SK-N-SH treated with all-trans-retinoic acid at 6 μM for 48 hours (cell line): ENCODE results near the gene ERRFI1.

Experiments used
- ATAC-seq: fragments of 200-7000 bp; cut with Tn5 transposase; 3 replicates; pipeline ENCODE4 v1.9.1; 2020; ENCODE audit warnings: mild to moderate bottlenecking, moderate library complexity
- ARNTL ChIP-seq: fragments of 450-650 bp; formaldehyde crosslinking; IDR thresholded peaks from 2 replicates; pipeline ENCODE4 v1.5.0; 2020; ENCODE audit warnings: low read depth, mild to moderate bottlenecking, moderate library complexity, borderline replicate concordance
- BACH2 ChIP-seq: fragments of 250-450 bp; sonication (Bioruptor Pico); IDR thresholded peaks from 2 replicates; pipeline ENCODE4 v1.9.0; 2021; ENCODE audit warnings: mild to moderate bottlenecking, borderline replicate concordance
- CSDC2 ChIP-seq: fragments of 250-450 bp; sonication (Bioruptor Pico); IDR thresholded peaks from 2 replicates; pipeline ENCODE4 v1.5.0; 2020; ENCODE audit warnings: mild to moderate bottlenecking, moderate library complexity
- ESRRG ChIP-seq: fragments of 250-450 bp; sonication (Bioruptor Pico); IDR thresholded peaks from 2 replicates; pipeline ENCODE4 v1.6.1; 2021; ENCODE audit warnings: mild to moderate bottlenecking
- GLIS3 ChIP-seq: fragments of 250-450 bp; sonication (Bioruptor Pico); IDR thresholded peaks from 2 replicates; pipeline ENCODE4 v1.5.0; 2020; ENCODE audit warnings: mild to moderate bottlenecking, moderate library complexity
- ISL1 ChIP-seq: fragments of 250-450 bp; sonication (Bioruptor Pico); IDR thresholded peaks from 2 replicates; pipeline ENCODE4 v2.1.2; 2022; ENCODE audit warnings: mild to moderate bottlenecking, moderate library complexity
- OSR1 ChIP-seq: fragments of 250-450 bp; sonication (Bioruptor Pico); IDR thresholded peaks from 2 replicates; pipeline ENCODE4 v1.8.0; 2022; ENCODE audit warnings: moderate library complexity, mild to moderate bottlenecking, inconsistent platforms
- PATZ1 ChIP-seq: fragments of 250-450 bp; sonication (Bioruptor Pico); IDR thresholded peaks from 2 replicates; pipeline ENCODE4 v1.8.0; 2020; ENCODE audit warnings: mild to moderate bottlenecking, moderate library complexity, borderline replicate concordance
- POU6F1 ChIP-seq: fragments of 250-450 bp; sonication (Bioruptor Pico); IDR thresholded peaks from 2 replicates; pipeline ENCODE4 v1.8.0; 2021; ENCODE audit warnings: low read depth, mild to moderate bottlenecking, moderate library complexity, borderline replicate concordance
- PPARA ChIP-seq: fragments of 250-450 bp; sonication (Bioruptor Pico); IDR thresholded peaks from 2 replicates; pipeline ENCODE4 v1.5.0; 2020; ENCODE audit warnings: mild to moderate bottlenecking, borderline replicate concordance
- RARB ChIP-seq: fragments of 250-450 bp; sonication (Bioruptor Pico); IDR thresholded peaks from 2 replicates; pipeline ENCODE4 v1.8.0; 2021; ENCODE audit warnings: mild to moderate bottlenecking, moderate library complexity
- SNAI2 ChIP-seq: fragments of 250-450 bp; sonication (Bioruptor Pico); IDR thresholded peaks from 2 replicates; pipeline ENCODE4 v1.5.0; 2020; ENCODE audit warnings: mild to moderate bottlenecking, moderate library complexity
- TCF4 ChIP-seq: fragments of 250-450 bp; sonication (Bioruptor Pico); IDR thresholded peaks from 2 replicates; pipeline ENCODE4 v1.8.0; 2021; ENCODE audit warnings: mild to moderate bottlenecking, moderate library complexity, borderline replicate concordance
- TOX ChIP-seq: fragments of 250-450 bp; sonication (Bioruptor Pico); IDR thresholded peaks from 2 replicates; pipeline ENCODE4 v1.8.0; 2021; ENCODE audit warnings: mild to moderate bottlenecking, moderate library complexity, borderline replicate concordance
- TSHZ2 ChIP-seq: fragments of 250-450 bp; sonication (Bioruptor Pico); IDR thresholded peaks from 2 replicates; pipeline ENCODE4 v1.5.0; 2020; ENCODE audit warnings: mild to moderate bottlenecking, moderate library complexity
- ZC3H10 ChIP-seq: fragments of 250-450 bp; sonication (Bioruptor Pico); IDR thresholded peaks from 2 replicates; pipeline ENCODE4 v1.5.1; 2021; ENCODE audit warnings: mild to moderate bottlenecking, moderate library complexity
- ZFP3 ChIP-seq: fragments of 250-450 bp; sonication (Bioruptor Pico); IDR thresholded peaks from 2 replicates; pipeline ENCODE4 v1.5.0; 2020; ENCODE audit warnings: mild to moderate bottlenecking, moderate library complexity
- ZFP30 ChIP-seq: fragments of 450-650 bp; formaldehyde crosslinking; IDR thresholded peaks from 2 replicates; pipeline ENCODE4 v1.5.0; 2022; ENCODE audit warnings: mild to moderate bottlenecking, moderate library complexity
- ZNF565 ChIP-seq: fragments of 450-650 bp; formaldehyde crosslinking; conservative IDR thresholded peaks from 2 replicates; pipeline ENCODE4 v1.5.0; 2020; ENCODE audit warnings: low read depth, mild to moderate bottlenecking, moderate library complexity
- ZNF8 ChIP-seq: fragments of 450-650 bp; formaldehyde crosslinking; IDR thresholded peaks from 2 replicates; pipeline ENCODE4 v1.5.0; 2020; ENCODE audit warnings: mild to moderate bottlenecking, moderate library complexity
- TF ChIP-seq, protein P1 (sequence below): fragments of 250-450 bp; sonication (Bioruptor Pico); IDR thresholded peaks from 2 replicates; pipeline ENCODE4 v1.5.1; 2020; ENCODE audit warnings: low read depth, mild to moderate bottlenecking, moderate library complexity

The ERRFI1 gene

GRCh38 chr1:7989762-7990428 is 36.2 kb downstream of the ERRFI1 start:
- ATAC-seq = no peak
- TF ChIP-seq ZFP3 = no peak
- no peak for TF ChIP-seq ZNF8 (CRISPR knock-in tag)
- TF ChIP-seq ARNTL (CRISPR knock-in tag) = no peak
- TF ChIP-seq SNAI2 (CRISPR knock-in tag) = no peak
- TF ChIP-seq, protein P1, sequence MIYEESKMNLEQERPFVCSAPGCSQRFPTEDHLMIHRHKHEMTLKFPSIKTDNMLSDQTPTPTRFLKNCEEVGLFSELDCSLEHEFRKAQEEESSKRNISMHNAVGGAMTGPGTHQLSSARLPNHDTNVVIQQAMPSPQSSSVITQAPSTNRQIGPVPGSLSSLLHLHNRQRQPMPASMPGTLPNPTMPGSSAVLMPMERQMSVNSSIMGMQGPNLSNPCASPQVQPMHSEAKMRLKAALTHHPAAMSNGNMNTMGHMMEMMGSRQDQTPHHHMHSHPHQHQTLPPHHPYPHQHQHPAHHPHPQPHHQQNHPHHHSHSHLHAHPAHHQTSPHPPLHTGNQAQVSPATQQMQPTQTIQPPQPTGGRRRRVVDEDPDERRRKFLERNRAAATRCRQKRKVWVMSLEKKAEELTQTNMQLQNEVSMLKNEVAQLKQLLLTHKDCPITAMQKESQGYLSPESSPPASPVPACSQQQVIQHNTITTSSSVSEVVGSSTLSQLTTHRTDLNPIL (CRISPR knock-in tag) = no peak

DNA sequence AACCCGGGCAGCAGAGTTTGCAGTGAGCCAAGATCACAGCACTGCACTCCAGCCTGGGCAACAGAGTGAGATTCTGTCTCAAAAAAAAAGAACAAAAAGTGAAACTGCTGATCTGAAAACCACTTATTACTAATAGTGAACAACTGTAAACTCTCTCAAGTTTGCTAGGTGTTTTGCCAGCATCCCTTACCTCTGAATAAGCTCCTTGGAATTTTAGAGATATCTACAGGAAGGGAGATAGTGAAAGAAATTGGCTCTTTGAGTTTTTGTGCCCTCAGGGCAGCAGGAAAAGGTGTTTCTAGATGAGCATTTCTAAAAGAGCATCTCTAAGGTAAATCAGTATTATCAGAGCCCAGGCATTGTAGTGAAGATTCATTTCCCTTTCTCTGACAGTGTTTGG is 37.5 kb downstream of the ERRFI1 start:
- TF ChIP-seq ZFP3 (no peak), ZFP30 (CRISPR knock-in tag) (no peak), GLIS3 (CRISPR knock-in tag) (no peak), ESRRG (CRISPR knock-in tag) (no peak), SNAI2 (CRISPR knock-in tag) (no peak), BACH2 (CRISPR knock-in tag) (no peak), OSR1 (CRISPR knock-in tag) (no peak), PATZ1 (no peak), PPARA (CRISPR knock-in tag) (no peak), ZNF8 (CRISPR knock-in tag) (no peak), CSDC2 (no peak), TCF4 (CRISPR knock-in tag) (no peak), POU6F1 (CRISPR knock-in tag) (no peak)
- TF ChIP-seq, protein P1 (CRISPR knock-in tag) = no peak
- TF ChIP-seq, all 23 proteins: peak for 0
- ATAC-seq = no peak

DNA sequence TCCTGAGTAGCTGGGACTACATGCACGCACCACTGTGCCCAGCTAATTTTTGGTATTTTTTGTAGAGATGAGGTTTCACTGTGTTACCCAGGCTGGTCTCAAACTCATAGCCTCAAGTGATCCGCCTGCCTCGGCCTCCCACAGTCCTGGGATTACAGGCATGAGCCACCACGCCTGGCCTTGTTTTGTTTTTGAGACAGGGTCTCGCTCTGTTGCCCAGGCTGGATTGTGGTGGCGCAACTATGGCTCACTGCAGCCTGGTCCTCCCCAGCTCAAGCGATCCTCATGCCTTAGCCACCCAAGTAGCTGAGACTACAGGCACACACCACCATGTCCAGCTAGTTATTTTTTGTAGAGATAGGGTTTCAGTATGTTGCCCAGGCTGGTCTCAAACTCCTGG is 38.6 kb downstream of the ERRFI1 start:
- TF ChIP-seq PPARA (CRISPR knock-in tag) (no peak), CSDC2 (no peak), RARB (no peak), SNAI2 (CRISPR knock-in tag) (no peak), ZFP3 (no peak), ZC3H10 (no peak), ESRRG (CRISPR knock-in tag) (no peak), TCF4 (CRISPR knock-in tag) (no peak), PATZ1 (no peak), ISL1 (no peak), ZNF565 (CRISPR knock-in tag) (no peak), TSHZ2 (no peak), TOX (CRISPR knock-in tag) (no peak), ARNTL (CRISPR knock-in tag) (no peak), GLIS3 (CRISPR knock-in tag) (no peak), ZFP30 (CRISPR knock-in tag) (no peak)
- ATAC-seq = no peak
